ENCODE results near the gene DOP1A. TPM values are rescaled to one million over a fixed set of nuclear protein-coding genes. Genes with fewer than 3 reads are reported as not detected.

The DOP1A gene
- polyA plus RNA-seq (2012; rRNA removed): 3.4 and 4.0 TPM in 2 replicates
- polyA plus RNA-seq (2012; cell fraction: cytosol; rRNA removed): 2.8 and 3.0 TPM in 2 replicates
- polyA plus RNA-seq (2012; cell fraction: nucleus; rRNA removed): 6.0 and 13.1 TPM in 2 replicates

- ChIA-PET CTCF (interaction anchor here (0.5 to 11.1 kb wide), 63 partner anchors 8 to 1160 kb away, joined by 3 to 328 read pairs (median 5); partner anchors contain the start of genes CEP162, IBTK, PGM3 and PRSS35), POLR2A (interaction anchor here (1.5 to 3.2 kb wide), 2 partner anchors 126 to 148 kb away, joined by 8 to 13 read pairs; partner anchors contain the start of genes PGM3 and RWDD2A)
- Histone ChIP-seq H3K36me3 (replicated peaks in 1 of 2; ENCODE audit: control insufficient read depth in 1 of 2, insufficient read depth in 2 of 2, low read length in 1 of 2) (peaks cover 0 to 1% of the 10 kb centered on the region in 2 experiments), H3K4me2 (peak within 1 kb of the TSS; percentile 93), H3K27me3 (ENCODE audit: insufficient read depth) (no peaks in the 10 kb centered on the region), H4K20me1 (ENCODE audit: insufficient read depth) (no peaks in the 10 kb centered on the region), H3K27ac (ENCODE audit: low read depth in 2 of 2, low read length in 1 of 2) (peak within 1 kb of the TSS; percentile 45 to 64; a peak in 3 of 4 replicates), H2AFZ (ENCODE audit: low read depth) (peak within 1 kb of the TSS; percentile 89), H3F3A (replicated peaks; ENCODE audit: insufficient read depth) (peaks cover 3% of the 10 kb centered on the region), H3K79me2 (ENCODE audit: insufficient read depth) (peaks cover 34% of the 10 kb centered on the region), H3K4me1 (ENCODE audit: control insufficient read depth in 1 of 2, insufficient read depth in 2 of 2, low read depth in 1 of 2, low read length in 1 of 2) (peaks cover 3 to 21% of the 10 kb centered on the region in 2 experiments), H3K9me2 (no peaks in the 10 kb centered on the region), H3K9ac (peak within 1 kb of the TSS; percentile 48), H3K9me3 (no peaks in the 10 kb centered on the region), H3K4me3 (ENCODE audit: low read depth in 2 of 2, low read length in 1 of 2) (peak within 1 kb of the TSS; percentile 76 to 95)
- DNase-seq: peak; percentile 95
- WGBS (ENCODE audit: low lambda C conversion rate): 7% methylated on average over 17 of the region's 78 CpGs
- no peak for TF ChIP-seq USF2 (IDR thresholded peaks at IDR 0.05; ENCODE audit: borderline replicate concordance, low read depth, low read length)
- TF ChIP-seq NRF1 (IDR thresholded peaks at IDR 0.05; ENCODE audit: low read depth, low read length): no peak
- 0 out of 2 replicates have a peak, but pooled peaks have one; percentile 12 for TF ChIP-seq REST (IDR thresholded peaks at IDR 0.05; ENCODE audit: low read depth, low read length)
- TF ChIP-seq SIN3A (IDR thresholded peaks at IDR 0.05; ENCODE audit: borderline replicate concordance, low read depth, low read length): peak; percentile 97; the same call in 1 of the 2 replicates
- TF ChIP-seq GATA2 (CRISPR knock-in tag; IDR thresholded peaks at IDR 0.05): peak; percentile 11; the same call in 1 of the 2 replicates
- no peak for TF ChIP-seq NFIC (IDR thresholded peaks at IDR 0.05; ENCODE audit: borderline replicate concordance)
- 0 out of 2 replicates have a peak, but pooled peaks have one; percentile 5 for TF ChIP-seq PBX3 (IDR thresholded peaks at IDR 0.05)
- peak; percentile 98 for TF ChIP-seq MXI1 (IDR thresholded peaks at IDR 0.05; ENCODE audit: low read depth, low read length)
- TF ChIP-seq RAD21 (IDR thresholded peaks at IDR 0.05; ENCODE audit: low read length): peak; percentile 96
- no peak for TF ChIP-seq IRF3 (IDR thresholded peaks at IDR 0.05; ENCODE audit: low read depth, low read length)
- TF ChIP-seq TEAD4 (IDR thresholded peaks at IDR 0.05; ENCODE audit: borderline replicate concordance, insufficient read depth): no peak
- TF ChIP-seq TAF1 (IDR thresholded peaks at IDR 0.05; ENCODE audit: borderline replicate concordance, low read depth, low read length): no peak
- TF ChIP-seq TCF12 (IDR thresholded peaks at IDR 0.05): no peak
- TF ChIP-seq CHD2 (IDR thresholded peaks at IDR 0.05; ENCODE audit: low read length, partially characterized antibody): peak; percentile 90
- TF ChIP-seq GABPA (IDR thresholded peaks at IDR 0.05; ENCODE audit: low read depth): no peak
- TF ChIP-seq FOXM1 (IDR thresholded peaks at IDR 0.05; ENCODE audit: low read depth): 0 out of 2 replicates have a peak, but pooled peaks have one; percentile 14
- no peak for TF ChIP-seq EZH2phosphoT487 (IDR thresholded peaks at IDR 0.05; ENCODE audit: borderline replicate concordance, low read depth)
- TF ChIP-seq ZBTB33 (IDR thresholded peaks at IDR 0.05; ENCODE audit: borderline replicate concordance, low read depth): no peak
- TF ChIP-seq ELF1 (IDR thresholded peaks at IDR 0.05): peak; percentile 75; the same call in 1 of the 2 replicates
- no peak; a peak in 1 of 4 replicates for TF ChIP-seq EP300 (IDR thresholded peaks at IDR 0.05; ENCODE audit: borderline replicate concordance in 1 of 2, low read depth in 1 of 2, low read length in 1 of 2)
- TF ChIP-seq YY1 (IDR thresholded peaks at IDR 0.05; ENCODE audit: low read depth): peak; percentile 67; the same call in 1 of the 2 replicates
Measured at GRCh38 chr6:83067448-83068439, at the start of gene DOP1A. DOP1A (plus strand) TSS chr6:83067671; CDS start chr6:83096978, 29,307 bp downstream.

Data from SK-N-SH (cell line).